GM12874 (cell line): ENCODE measurements around the gene CCDC88C.

Experiments used
- CTCF ChIP-seq: IDR thresholded peaks from 2 replicates; pipeline ENCODE4 v1.5.1; 2011; ENCODE audit warnings: low read depth, mild to moderate bottlenecking, control low read depth, low read length, moderate library complexity; ENCODE audit not compliant: insufficient read depth

The CCDC88C gene

GRCh38 chr14:91366749-91367148, 50.9 kb downstream of the CCDC88C start:
- TF ChIP-seq CTCF: no peak

- TF ChIP-seq CTCF: no peak
These were observed 52.1 kb downstream of the CCDC88C start for GRCh38 chr14:91365552-91365951.

GRCh38 chr14:91364524-91365270, 52.9 kb downstream of the CCDC88C start:
- no peak for TF ChIP-seq CTCF

- no peak for TF ChIP-seq CTCF
These were observed 53.7 kb downstream of the CCDC88C start for GRCh38 chr14:91363776-91364523.

GRCh38 chr14:91361233-91361811, 56.3 kb downstream of the CCDC88C start:
- no peak for TF ChIP-seq CTCF

GRCh38 chr14:91360490-91361232, 57.0 kb downstream of the CCDC88C start:
- no peak for TF ChIP-seq CTCF
